ENCODE data around the gene MAEL. TPM values are rescaled to one million over a fixed set of nuclear protein-coding genes. Genes with fewer than 3 reads are reported as not detected.

MAEL gene
- not detected in 2 replicates for total RNA-seq (2014; rRNA removed; shearing (Covaris generic))
- polyA plus RNA-seq (2014; cell fraction: nucleus; rRNA removed): not detected in 2 replicates

DNA sequence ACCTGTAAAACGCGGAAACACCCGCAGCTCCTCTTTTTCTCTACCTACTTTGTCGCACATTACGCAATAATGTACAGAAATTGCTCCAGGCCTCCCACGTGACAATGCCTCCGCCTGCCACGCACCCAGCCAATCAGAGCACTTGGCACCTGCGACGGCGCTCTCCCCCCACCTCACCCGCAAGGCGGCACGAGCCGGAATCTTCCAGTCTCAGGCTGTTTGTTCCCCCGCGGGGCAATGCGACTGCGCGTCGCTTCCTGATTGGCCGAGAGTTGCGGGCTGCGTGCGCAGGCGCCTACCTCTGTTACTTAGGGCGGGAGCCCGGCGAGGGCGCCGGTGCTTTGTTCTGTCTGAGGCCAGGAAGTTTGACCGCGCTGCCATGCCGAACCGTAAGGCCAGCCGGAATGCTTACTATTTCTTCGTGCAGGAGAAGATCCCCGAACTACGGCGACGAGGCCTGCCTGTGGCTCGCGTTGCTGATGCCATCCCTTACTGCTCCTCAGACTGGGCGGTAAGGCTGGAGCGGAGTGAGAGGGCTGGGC is at the start of gene MAEL:
MAEL (plus strand) TSS at position 307 of the 542 bp plus-strand sequence; CDS start at position 380, 73 bp downstream.
- DNase-seq (ENCODE audit: extremely low read depth, low read depth): no peak

- DNase-seq (ENCODE audit: extremely low read depth, low read depth): no peak
Measured at GRCh38 chr1:166939741-166940375, 49.2 kb upstream of the MAEL start.

- DNase-seq (ENCODE audit: extremely low read depth, low read depth): no peak
Measured at GRCh38 chr1:166944186-166944967, 44.7 kb upstream of the MAEL start.

- no peak for DNase-seq (ENCODE audit: extremely low read depth, low read depth)
Measured at GRCh38 chr1:166947398-166948043, 41.6 kb upstream of the MAEL start.

DNA sequence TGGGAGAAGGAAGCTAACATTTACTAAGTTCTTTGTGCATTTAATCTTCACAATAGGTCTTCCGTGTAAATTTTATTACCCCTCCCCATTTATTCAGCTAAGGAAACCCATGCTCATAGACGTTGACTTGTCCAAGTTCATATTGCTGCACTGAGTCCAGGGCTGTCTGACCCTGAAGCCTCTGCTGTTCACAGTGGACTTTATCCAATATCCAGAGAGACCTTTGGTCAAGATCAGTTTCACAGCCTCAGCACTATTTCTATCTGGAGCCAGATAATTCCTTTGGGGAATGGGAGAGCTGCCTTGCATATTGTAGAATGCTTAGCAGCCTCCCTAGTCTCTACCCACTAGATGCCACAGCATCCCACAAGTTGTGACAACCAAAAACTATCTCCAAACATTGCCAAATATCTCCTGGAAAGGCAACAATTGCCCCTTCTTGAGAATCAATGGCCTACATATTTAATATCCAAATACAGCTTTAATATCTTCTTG is 40.2 kb upstream of the MAEL start:
- no peak for DNase-seq (ENCODE audit: extremely low read depth, low read depth)

DNA sequence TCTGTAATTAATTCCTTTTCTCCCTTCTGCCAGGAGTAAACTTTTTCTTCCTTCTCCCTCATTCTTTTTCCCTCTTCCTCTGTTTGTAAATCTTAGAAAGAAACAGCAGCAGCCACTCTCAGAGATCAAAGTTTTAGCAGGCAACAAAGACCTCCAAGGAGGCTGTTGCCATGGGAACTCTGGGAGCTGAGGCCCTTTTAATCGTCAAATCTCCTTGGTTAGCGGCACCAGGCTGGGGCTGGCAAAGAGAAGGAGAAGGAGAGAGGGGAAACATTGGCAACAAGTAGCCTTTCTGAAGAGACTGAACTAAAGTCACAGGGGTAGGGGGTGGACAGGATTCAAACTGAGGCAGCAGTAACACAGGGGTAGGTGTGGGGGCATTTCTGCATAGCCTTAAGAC is 38.9 kb upstream of the MAEL start:
- no peak for DNase-seq (ENCODE audit: extremely low read depth, low read depth)

- no peak for DNase-seq (ENCODE audit: extremely low read depth, low read depth)
Measured at GRCh38 chr1:166951050-166951449, 38.0 kb upstream of the MAEL start.

GRCh38 chr1:166952002-166952746 is 36.9 kb upstream of the MAEL start:
- DNase-seq (ENCODE audit: extremely low read depth, low read depth): no peak

- DNase-seq (ENCODE audit: extremely low read depth, low read depth): no peak
Measured at GRCh38 chr1:166953491-166953890, 35.6 kb upstream of the MAEL start.

- no peak for DNase-seq (ENCODE audit: extremely low read depth, low read depth)
Measured at GRCh38 chr1:166956057-166956850, 32.8 kb upstream of the MAEL start.

- DNase-seq (ENCODE audit: extremely low read depth, low read depth): no peak
Measured at GRCh38 chr1:166956872-166957271, 32.2 kb upstream of the MAEL start.

- no peak for DNase-seq (ENCODE audit: extremely low read depth, low read depth)
Measured at GRCh38 chr1:166960858-166961474, 28.1 kb upstream of the MAEL start.

- no peak for DNase-seq (ENCODE audit: extremely low read depth, low read depth)
Measured at GRCh38 chr1:166969074-166969677, 19.9 kb upstream of the MAEL start.

DNA sequence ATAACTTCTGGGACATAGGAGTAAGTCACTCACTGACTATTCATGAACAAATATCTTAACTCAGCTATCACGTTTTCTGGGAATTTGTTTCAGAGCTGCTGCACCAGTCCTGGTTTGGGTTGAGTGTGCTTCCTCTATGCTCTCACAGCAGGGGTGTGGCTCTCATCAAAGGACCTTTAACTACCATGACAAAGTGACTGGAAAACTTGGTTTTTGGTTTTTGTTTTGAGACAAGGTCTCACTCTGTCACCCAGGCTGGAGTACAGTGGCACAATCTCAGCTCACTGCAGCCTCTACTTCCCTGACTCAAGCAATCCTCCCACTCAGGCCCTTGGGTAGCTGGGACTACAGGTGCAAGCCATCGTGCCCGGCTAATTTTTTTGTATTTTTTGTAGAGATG is 17.8 kb upstream of the MAEL start:
- DNase-seq (ENCODE audit: extremely low read depth, low read depth): no peak

DNA sequence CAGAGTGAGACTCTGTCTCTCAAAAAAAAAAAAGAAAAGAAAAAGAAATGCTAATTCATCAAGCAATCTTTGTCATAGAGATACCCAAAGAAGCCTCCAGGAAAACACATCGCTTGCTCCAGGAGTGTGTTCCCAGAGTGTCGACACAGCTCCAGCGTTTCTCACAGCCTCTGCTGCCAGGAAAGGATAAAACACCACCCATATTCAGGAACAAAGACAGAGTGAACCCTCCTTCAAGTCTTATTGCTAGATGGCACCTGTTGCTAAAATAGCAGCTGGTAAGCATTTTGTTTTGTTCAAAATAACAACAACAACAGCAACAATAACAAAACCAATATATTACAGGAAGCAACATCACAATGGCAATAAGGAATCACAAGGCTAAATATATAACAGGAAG is 16.9 kb upstream of the MAEL start:
- no peak for DNase-seq (ENCODE audit: extremely low read depth, low read depth)

DNA sequence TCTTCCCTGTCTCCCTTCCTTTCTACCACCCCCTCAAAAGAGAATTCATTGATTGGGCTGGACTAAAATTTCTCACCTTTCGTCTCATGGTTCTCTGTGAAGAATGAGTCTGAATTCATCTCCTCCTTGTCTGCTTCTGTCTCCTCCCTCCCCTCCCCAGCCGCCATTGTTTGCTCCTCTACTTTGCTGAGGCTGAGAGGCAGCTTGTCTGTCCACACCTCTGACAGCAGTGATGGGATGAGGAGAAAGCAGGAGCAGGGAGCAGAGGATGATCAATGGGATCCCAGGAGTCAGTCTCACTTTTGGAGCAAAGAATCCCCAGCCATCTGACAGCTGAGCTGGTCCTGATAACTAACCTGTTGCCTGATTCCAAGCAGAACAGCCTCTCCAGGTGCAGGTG is 16.3 kb upstream of the MAEL start:
- no peak for DNase-seq (ENCODE audit: extremely low read depth, low read depth)

- no peak for DNase-seq (ENCODE audit: extremely low read depth, low read depth)
Measured at GRCh38 chr1:166974647-166975345, 14.3 kb upstream of the MAEL start.
